Measurements from ENCODE around the gene ULK1.

The ULK1 gene

GRCh38 chr12:131908092-131909080, 14.0 kb downstream of the ULK1 start:
- no peak for DNase-seq (ENCODE audit: low read depth)

- no peak for DNase-seq (ENCODE audit: low read depth)
Observed at GRCh38 chr12:131909081-131909751, 14.8 kb downstream of the ULK1 start.

GRCh38 chr12:131909752-131910219, 15.4 kb downstream of the ULK1 start:
- no peak for DNase-seq (ENCODE audit: low read depth)

GRCh38 chr12:131910302-131911027, 16.0 kb downstream of the ULK1 start:
- no peak for DNase-seq (ENCODE audit: low read depth)

GRCh38 chr12:131911028-131911650, 16.7 kb downstream of the ULK1 start:
- no peak for DNase-seq (ENCODE audit: low read depth)

GRCh38 chr12:131911851-131912477, 17.5 kb downstream of the ULK1 start:
- DNase-seq (ENCODE audit: low read depth), result no peak

GRCh38 chr12:131912518-131913274, 18.3 kb downstream of the ULK1 start:
- DNase-seq (ENCODE audit: low read depth), result peak; percentile 31

- no peak for DNase-seq (ENCODE audit: low read depth)
Observed at GRCh38 chr12:131913666-131914065, 19.2 kb downstream of the ULK1 start.

GRCh38 chr12:131914179-131914702, 19.8 kb downstream of the ULK1 start:
- DNase-seq (ENCODE audit: low read depth), result no peak

GRCh38 chr12:131915000-131915689, 20.7 kb downstream of the ULK1 start:
- no peak for DNase-seq (ENCODE audit: low read depth)

- DNase-seq (ENCODE audit: low read depth), result no peak
Observed at GRCh38 chr12:131915823-131916222, 21.4 kb downstream of the ULK1 start.

GRCh38 chr12:131916306-131917138, 22.1 kb downstream of the ULK1 start:
- no peak for DNase-seq (ENCODE audit: low read depth)

GRCh38 chr12:131917139-131917710, 22.8 kb downstream of the ULK1 start:
- DNase-seq (ENCODE audit: low read depth), result no peak

- DNase-seq (ENCODE audit: low read depth), result no peak
Observed at GRCh38 chr12:131917711-131918306, 23.4 kb downstream of the ULK1 start.

- DNase-seq (ENCODE audit: low read depth), result no peak
Observed at GRCh38 chr12:131918311-131919050, 24.1 kb downstream of the ULK1 start.

- DNase-seq (ENCODE audit: low read depth), result no peak
Observed at GRCh38 chr12:131919051-131919347, 24.6 kb downstream of the ULK1 start.

- DNase-seq (ENCODE audit: low read depth), result no peak
Observed at GRCh38 chr12:131919366-131920156, 25.1 kb downstream of the ULK1 start.

All from HS-27A (cell line).